Measurements from ENCODE around the gene CFAP100.

Gene CFAP100

DNA sequence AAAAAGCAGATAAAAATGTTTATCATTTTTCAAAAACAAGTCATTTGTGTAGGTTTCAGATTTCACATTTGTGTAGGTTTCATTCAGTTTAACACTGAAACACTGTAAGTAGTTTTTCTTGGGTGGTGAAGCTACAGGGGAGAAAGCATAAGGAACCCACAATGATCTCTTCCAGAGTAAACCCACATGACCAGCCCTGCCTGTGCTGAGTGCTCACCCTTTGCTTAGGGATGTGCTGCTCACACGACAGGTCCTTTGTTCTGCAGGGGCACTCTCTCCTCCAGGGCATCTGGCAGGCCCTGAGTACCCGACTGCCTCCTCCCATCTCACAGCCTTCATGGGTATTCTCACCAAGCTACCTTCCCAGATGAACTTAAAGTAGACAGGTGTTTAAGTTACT is 52.1 kb downstream of the CFAP100 start:
- no peak for DNase-seq

- no peak for DNase-seq
These were observed 52.9 kb downstream of the CFAP100 start for GRCh38 chr3:126447456-126448106.

DNA sequence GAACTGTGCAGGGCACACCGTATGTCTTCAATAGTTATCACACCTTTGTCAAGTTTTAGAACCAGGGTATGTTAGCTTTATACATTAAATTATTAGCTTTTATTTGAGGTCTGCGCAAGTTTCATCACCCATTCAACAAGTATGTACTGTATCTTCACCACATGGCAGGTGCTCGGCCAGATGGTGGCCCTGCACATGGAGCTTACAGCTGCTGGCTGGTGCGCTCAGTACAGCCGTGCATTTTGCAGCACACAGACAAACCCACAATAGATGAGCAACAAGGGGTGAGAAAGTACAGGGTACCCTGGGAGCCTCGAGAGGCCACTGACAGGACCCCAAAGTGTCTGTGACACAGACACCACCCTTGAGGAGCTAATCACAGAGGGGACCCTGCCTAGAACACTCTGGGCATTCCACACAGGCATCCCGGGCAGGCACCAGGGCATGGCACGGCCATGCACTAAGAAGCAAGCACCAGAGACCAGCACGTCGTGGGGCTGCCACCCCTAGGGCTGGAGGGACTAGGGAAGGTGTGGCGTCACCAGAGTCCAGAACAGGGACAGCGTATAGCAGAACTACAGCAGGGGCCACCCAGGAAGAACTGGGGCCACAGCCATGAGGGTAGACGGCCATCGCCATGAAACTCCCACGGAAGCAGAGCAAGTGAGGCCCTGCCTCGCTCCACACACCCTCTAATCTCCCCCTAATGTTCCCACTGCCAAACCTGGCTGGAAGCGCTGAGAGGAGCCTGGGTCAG is 53.6 kb downstream of the CFAP100 start:
- DNase-seq, result no peak

- no peak for DNase-seq
These were observed 54.1 kb downstream of the CFAP100 start for GRCh38 chr3:126448893-126449180.

DNA sequence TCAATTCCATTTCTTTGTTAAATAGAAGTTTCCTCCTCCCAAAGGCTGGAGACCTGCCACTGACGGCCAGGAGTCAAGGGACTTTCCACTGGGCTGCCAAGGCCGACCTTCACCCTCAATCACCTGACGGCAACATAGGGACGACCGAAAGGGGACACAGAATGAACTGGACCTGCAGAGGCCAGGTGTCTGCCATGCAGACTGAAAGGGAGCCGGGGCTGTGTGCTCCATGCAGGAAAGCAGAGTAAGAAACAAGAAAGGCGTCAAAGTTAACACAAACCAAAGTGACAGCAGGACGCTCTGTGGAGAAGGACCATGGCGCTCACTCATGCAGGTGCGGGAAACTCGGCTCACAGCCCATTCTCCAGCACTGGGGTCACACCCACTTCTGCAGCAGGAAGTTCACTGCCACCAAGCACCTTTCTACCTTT is 54.9 kb downstream of the CFAP100 start:
- no peak for DNase-seq

GRCh38 chr3:126450219-126450618 is 55.5 kb downstream of the CFAP100 start:
- DNase-seq, result no peak

GRCh38 chr3:126450744-126451143 is 56.0 kb downstream of the CFAP100 start:
- no peak for DNase-seq

GRCh38 chr3:126451511-126451910 is 56.8 kb downstream of the CFAP100 start:
- no peak for DNase-seq

- no peak for DNase-seq
These were observed 57.5 kb downstream of the CFAP100 start for GRCh38 chr3:126452213-126452612.

DNA sequence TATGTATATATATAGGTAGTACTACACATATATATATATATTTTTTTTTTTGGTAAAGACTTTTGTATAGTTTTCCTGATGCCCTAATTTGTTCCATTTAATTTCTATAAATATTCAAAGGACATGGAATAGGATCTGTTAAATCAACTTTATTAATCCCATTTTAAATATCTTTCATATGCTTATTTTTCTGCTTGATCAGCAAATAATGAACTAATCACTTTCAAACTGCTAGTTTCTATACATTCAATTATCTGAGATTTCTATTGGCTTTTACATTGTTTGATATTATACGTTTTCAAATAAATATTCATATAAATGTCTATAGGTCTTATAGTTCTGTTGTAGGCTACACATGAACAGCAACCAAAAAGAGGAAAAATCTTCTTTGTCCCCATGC is 59.3 kb downstream of the CFAP100 start:
- no peak for DNase-seq

DNA sequence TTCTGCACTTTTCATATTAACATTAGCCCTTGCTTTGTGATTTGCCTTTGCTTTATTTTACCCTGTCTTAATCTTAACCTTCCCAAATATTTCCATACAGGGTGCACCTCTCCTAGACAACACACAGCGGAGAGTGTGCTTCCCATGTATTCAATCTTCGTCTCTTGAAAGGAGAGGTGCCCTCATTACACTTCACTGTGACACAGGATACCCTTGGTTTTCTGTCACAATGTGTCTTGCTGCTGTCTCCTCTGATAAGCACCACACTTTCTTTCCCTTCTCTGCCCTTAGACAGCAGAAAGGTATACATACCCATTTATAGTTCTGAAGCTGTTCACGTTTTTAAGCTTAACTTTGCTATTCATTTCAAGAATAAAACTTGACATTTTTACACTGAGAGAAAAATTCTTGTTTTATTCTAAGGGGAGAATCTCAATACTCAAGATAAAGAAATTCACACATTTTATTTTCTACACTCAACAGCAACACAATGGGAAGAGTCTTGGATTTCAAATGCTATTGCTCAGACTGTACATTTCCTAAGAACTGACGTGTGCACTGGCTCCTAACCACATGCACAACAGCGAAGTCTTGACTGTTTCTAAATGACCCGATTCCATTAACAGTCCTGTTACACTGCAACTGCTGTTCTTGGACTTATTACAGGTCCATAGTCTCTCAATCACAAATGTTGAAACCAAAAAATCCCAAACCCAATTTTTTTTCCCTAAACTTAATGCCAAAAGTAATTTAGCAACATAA is 59.9 kb downstream of the CFAP100 start:
- DNase-seq, result no peak

GRCh38 chr3:126456211-126456610 is 61.5 kb downstream of the CFAP100 start:
- DNase-seq, result no peak

DNA sequence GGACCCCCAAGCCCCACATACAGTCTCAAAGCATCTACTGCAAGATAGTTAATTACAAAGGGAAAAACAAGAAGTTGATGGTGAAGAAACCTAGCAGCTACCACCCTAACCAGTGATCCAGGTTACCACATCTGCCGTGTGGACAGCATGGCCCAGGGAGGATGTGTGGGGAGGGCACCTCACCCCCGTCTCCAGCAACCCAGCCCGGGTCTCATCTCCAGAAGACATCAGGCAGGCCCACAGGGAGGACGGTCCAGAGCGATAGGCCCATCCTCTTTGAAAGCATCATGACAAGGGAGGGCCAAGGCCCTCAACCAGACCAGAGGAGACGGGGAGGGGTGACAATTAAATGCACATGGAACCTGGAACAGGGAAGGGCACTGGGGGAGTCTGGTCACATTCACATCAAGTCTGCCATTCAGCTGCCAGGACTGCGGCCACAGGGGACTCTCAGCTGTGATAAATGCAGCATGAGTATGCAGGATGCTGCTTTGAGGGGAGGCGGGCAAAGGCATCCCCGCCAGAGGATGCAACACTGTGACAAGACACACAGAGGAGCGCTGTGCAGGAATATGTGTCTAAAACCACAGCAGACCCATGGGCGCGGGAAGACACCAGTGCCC is 62.2 kb downstream of the CFAP100 start:
- no peak for DNase-seq

DNA sequence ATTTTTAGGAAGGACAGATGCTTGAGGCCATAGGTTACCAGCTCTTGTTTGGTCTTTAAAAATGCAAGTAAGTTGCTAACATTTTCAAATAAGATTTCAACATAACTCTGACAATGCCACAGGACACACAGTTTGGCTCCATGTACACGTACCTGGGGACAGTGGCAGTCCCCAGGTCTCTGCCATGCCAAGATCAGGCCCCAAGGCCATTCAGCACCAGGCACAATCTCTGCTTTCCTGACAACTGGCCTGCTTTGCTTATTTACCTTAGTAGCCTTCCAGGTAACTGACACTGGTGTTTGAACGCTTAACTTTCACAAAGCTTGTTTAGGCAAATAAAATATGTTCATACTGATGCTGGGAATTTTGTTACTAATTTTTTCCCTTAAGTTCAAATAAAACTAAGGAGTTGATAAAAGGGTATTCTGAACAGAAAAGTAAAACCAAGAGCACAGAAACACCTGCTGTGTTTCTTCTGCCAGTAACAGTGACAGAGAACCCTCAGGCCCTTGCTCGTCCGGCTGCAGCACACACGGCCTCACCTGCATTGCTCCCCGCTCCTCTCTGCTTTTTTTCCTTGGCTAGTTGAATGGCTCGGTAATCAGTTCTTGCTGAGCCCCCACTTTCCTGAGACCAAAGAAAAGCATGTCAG is 64.5 kb downstream of the CFAP100 start:
- no peak for DNase-seq

- DNase-seq, result no peak
These were observed 65.0 kb downstream of the CFAP100 start for GRCh38 chr3:126459763-126460127.

- no peak for DNase-seq
These were observed 65.7 kb downstream of the CFAP100 start for GRCh38 chr3:126460381-126460780.

DNA sequence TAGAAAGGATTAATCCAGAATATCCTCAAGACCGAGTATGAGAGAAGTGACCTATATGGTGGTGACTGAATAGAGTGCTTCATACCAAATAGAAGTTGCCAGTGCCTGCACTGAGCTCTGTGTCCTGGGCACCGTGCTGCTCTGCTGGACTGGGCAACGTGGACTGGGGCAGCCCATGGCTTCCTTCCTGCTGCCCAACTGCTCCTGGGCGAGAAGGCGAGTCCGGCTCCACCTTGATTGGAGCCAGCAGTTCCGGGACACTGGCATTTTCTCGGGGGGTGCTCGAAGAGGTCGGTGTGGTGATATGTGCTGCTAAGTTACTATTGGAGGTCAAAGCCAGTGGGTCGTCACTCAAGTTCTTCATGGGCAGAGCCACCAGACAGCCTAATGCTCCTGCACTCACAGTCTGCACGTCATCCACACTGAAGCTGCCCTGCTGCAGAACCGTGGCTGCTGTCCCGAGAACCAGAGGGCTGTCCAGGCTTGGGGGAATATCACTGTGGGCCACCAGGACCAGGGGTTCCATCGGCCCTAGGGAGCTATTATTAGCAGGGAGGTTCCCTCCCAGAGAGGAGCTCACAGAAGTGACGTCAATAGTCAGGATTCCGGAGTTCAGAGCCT is 66.9 kb downstream of the CFAP100 start:
- no peak for DNase-seq

DNA sequence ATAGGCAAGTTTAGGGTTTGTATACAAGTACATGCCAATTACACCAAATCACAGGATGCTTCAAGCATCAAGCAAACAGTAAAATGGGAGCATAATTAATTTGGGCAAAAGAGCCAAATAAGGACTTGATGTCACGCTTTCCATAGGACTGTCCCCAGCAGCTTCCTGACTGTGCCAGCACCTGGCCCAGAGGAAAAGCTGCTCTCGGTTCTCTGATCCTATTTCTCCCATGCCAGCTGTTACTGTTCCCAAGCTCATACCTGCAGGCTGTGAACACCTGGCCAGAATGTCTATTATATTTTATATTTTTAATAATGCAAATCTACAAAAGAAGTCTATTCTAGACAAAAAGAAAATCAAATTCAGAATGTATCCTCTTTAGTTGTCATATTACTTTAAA is 68.8 kb downstream of the CFAP100 start:
- DNase-seq, result no peak

- DNase-seq, result no peak
These were observed 69.4 kb downstream of the CFAP100 start for GRCh38 chr3:126464093-126464492.

GRCh38 chr3:126464494-126464893 is 69.8 kb downstream of the CFAP100 start:
- no peak for DNase-seq

DNA sequence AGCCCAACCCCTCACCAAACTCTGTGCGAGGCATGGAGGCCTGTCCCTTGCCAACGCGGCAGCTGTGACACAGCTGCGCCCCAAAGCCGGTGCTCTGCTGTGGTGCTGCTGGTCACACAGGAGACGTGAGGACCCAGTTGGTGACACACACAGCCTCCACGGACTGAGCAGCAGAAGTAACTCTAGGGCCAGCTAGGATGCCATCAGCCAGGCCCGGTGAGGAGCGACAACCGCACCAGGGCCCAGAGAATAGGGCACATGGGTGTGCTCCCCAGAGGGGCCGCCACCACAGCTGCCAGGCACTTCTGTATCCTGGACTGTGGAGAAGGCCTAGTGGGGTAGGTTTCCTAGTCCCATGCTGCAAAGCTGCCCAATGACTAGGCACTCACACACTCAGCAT is 70.3 kb downstream of the CFAP100 start:
- DNase-seq, result no peak

DNA sequence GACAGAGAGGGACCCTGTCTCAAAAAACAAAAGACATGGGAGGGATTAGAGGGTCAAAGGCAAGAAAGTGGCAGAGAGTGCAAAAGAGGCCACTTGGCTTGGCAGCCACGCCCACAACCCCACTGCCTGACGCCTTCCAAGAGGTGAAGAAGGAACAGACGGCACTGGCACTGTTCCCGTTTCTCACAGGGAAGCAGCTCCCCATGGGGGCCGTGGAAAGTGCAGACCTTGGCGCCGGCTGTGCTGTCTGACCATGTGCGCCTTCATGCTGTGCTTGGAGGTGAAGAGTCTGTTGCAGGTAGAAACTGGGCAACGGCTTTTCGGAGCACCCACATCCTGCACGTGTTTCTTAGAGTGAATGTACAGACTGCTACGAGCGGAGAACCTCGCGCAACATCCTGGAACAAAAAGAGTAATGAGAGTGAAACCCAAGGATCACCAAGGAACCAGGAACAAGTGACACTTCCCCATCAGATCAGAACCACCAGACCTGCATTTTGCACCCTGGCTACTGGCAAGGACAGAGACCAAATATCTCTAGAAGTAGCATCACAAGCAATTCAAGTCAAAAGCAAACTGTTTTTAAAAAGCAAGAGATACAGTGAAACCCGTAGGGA is 71.3 kb downstream of the CFAP100 start:
- DNase-seq, result no peak
